Left ventricle myocardium inferior (tissue), 1 donor: ENCODE data around the gene RPP14. TPM values are rescaled to one million over a fixed set of nuclear protein-coding genes. Genes with fewer than 3 reads are reported as not detected.
A peak's percentile ranks its signal among the peaks of the same experiment; 100 is the strongest.

Source experiments
- DNase-seq: peaks from one replicate; pipeline ENCODE4 v3.0.0-alpha.2; 2020
- H3K27ac ChIP-seq: fragments of 200-600 bp; replicated peaks from 2 replicates; pipeline ENCODE4 v1.8.0; 2021
- H3K27me3 ChIP-seq: fragments of 200-600 bp; 2 replicates; pipeline ENCODE4 v1.8.0; 2021; ENCODE audit warnings: low read depth
- H3K36me3 ChIP-seq: fragments of 200-600 bp; 2 replicates; pipeline ENCODE4 v1.8.0; 2021
- H3K4me1 ChIP-seq: fragments of 200-600 bp; 2 replicates; pipeline ENCODE4 v1.8.0; 2021
- H3K4me3 ChIP-seq: fragments of 200-600 bp; 2 replicates; pipeline ENCODE4 v1.8.0; 2021; ENCODE audit warnings: mild to moderate bottlenecking, moderate library complexity
- H3K9me3 ChIP-seq: fragments of 200-600 bp; replicated peaks from 2 replicates; pipeline ENCODE4 v1.8.0; 2021
- CTCF ChIP-seq: fragments of 200-600 bp; IDR thresholded peaks from 2 replicates; pipeline ENCODE4 v1.8.0; 2021; ENCODE audit warnings: antibody characterized with exemption, mild to moderate bottlenecking, borderline replicate concordance
- intact Hi-C: fragments of 100-400 bp; cut with micrococcal nuclease; formaldehyde crosslinking; loops from one replicate; pipeline ENCODE4 v1.11.0; 2022
- total RNA-seq: library from RNA; stranded (reverse); fragmentation: NEBNext Ultra II Directional; extraction: Animal tissue kit (Norgen Biotek cat#: 25700); gene quantifications from one replicate; pipeline ENCODE4 v1.2.1, GENCODE V29; 2021
- donor health status: DM: no; HTN: yes; CAD: no; lungs with severe emphysema.

RPP14 gene
- total RNA-seq, 1 donor from 2014 or later, result 22.7 TPM

- Histone ChIP-seq H3K4me3 (no peak overlapping the region), H3K36me3 (no peaks in the 10 kb centered on the region), H3K4me1 (peaks cover 40% of the 10 kb centered on the region), H3K9me3 (no peaks in the 10 kb centered on the region), H3K27ac (no peak overlapping the region), H3K27me3 (no peaks in the 10 kb centered on the region)
- DNase-seq, result no peak
- intact Hi-C loops, result no loop called here
- no peak for TF ChIP-seq CTCF
Observed at GRCh38 chr3:58329150-58329921, 23.3 kb downstream of the RPP14 start.

GRCh38 chr3:58329922-58330413 lies 23.9 kb downstream of the RPP14 start:
- Histone ChIP-seq H3K27ac (no peak overlapping the region), H3K9me3 (no peaks in the 10 kb centered on the region), H3K36me3 (no peaks in the 10 kb centered on the region), H3K27me3 (no peaks in the 10 kb centered on the region), H3K4me3 (no peak overlapping the region), H3K4me1 (peaks cover 38% of the 10 kb centered on the region)
- DNase-seq, result no peak
- no peak for TF ChIP-seq CTCF
- intact Hi-C loops, result loop anchor here (10.0 kb wide), 1 partner anchor 165 kb away; the partner anchor contains the start of gene KCTD6

GRCh38 chr3:58331593-58332152 lies 25.6 kb downstream of the RPP14 start:
- intact Hi-C loops, result loop anchor here (10.0 kb wide), 1 partner anchor 163 kb away; the partner anchor contains the start of gene KCTD6
- DNase-seq, result no peak
- no peak overlapping the region for H3K4me3 ChIP-seq
- no peak for TF ChIP-seq CTCF
- no peaks in the 10 kb centered on the region for H3K36me3 ChIP-seq
- no peaks in the 10 kb centered on the region for H3K9me3 ChIP-seq
- H3K27ac ChIP-seq, result no peak overlapping the region
- H3K4me1 ChIP-seq, result peaks cover 39% of the 10 kb centered on the region
- H3K27me3 ChIP-seq, result no peaks in the 10 kb centered on the region

- Histone ChIP-seq H3K4me3 (peak within 1 kb of the TSS; percentile 88), H3K36me3 (peaks cover 3% of the 10 kb centered on the region), H3K9me3 (no peaks in the 10 kb centered on the region), H3K27ac (peak within 1 kb of the TSS; percentile 78), H3K27me3 (no peaks in the 10 kb centered on the region), H3K4me1 (peaks cover 39% of the 10 kb centered on the region)
- peak; percentile 30 for TF ChIP-seq CTCF
- intact Hi-C loops, result loop anchor here (10.0 kb wide), 1 partner anchor 162 kb away; the partner anchor contains the start of gene KCTD6
- DNase-seq, result peak; percentile 88
Observed at GRCh38 chr3:58332575-58333188, 26.6 kb downstream of the RPP14 start, which contains the start of gene PXK. TSS of gene PXK (plus strand) at chr3:58332892. CDS start at chr3:58332989, 97 bp downstream.

GRCh38 chr3:58333206-58334012 lies 27.4 kb downstream of the RPP14 start:
- H3K27ac ChIP-seq, result peak overlapping the region; percentile 78
- no peak for DNase-seq
- peaks cover 5% of the 10 kb centered on the region for H3K36me3 ChIP-seq
- no peaks in the 10 kb centered on the region for H3K9me3 ChIP-seq
- H3K27me3 ChIP-seq, result no peaks in the 10 kb centered on the region
- intact Hi-C loops, result loop anchor here (10.0 kb wide), 1 partner anchor 161 kb away; the partner anchor contains the start of gene KCTD6
- H3K4me3 ChIP-seq, result peak overlapping the region; percentile 88
- TF ChIP-seq CTCF, result no peak
- peaks cover 39% of the 10 kb centered on the region for H3K4me1 ChIP-seq
